Stimulated activated CD4-positive, alpha-beta T cell treated with anti-CD3 and anti-CD28 coated beads, Interleukin-2, amount 100 ng/mL, for 48 hours (primary cell): ENCODE data around the gene WRAP73.

Source experiments
- DNase-seq, 2 donors: peaks; one replicate each; pipeline ENCODE4 v3.0.0-alpha.2; 2020

The WRAP73 gene

GRCh38 chr1:3645666-3646355, 4.1 kb downstream of the WRAP73 start:
- no peak for DNase-seq

- no peak for DNase-seq
Measured at GRCh38 chr1:3645247-3645646, 4.7 kb downstream of the WRAP73 start.

DNA sequence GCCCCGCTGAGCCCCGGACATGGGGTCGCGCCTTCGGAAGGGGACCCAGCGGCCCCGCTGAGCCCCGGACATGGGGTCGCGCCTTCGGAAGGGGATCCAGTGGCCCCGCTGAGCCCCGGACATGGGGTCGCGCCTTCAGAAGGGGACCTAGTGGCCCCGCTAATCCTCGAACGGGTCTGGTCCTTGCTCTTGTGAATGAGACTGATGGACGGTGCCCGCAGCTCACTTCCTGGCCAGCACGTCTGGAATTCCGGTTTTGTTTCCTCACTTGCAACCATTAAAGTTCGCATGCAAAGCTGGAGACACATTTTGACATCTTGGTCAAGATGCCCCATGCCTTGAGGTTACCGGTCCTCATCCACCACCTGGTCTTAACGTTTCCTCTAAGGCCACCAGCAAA, 5.6 kb downstream of the WRAP73 start:
- DNase-seq: no peak

GRCh38 chr1:3642919-3643675, 6.8 kb downstream of the WRAP73 start:
- no peak for DNase-seq

- DNase-seq: no peak
Measured at GRCh38 chr1:3641816-3642215, 8.1 kb downstream of the WRAP73 start.

GRCh38 chr1:3641046-3641760, 8.7 kb downstream of the WRAP73 start:
- no peak for DNase-seq

- no peak for DNase-seq
Measured at GRCh38 chr1:3640121-3640837, 9.6 kb downstream of the WRAP73 start.

GRCh38 chr1:3639397-3639911, 10.4 kb downstream of the WRAP73 start:
- no peak for DNase-seq

GRCh38 chr1:3638676-3639075, 11.2 kb downstream of the WRAP73 start:
- no peak for DNase-seq

GRCh38 chr1:3638027-3638426, 11.9 kb downstream of the WRAP73 start:
- DNase-seq: no peak

DNA sequence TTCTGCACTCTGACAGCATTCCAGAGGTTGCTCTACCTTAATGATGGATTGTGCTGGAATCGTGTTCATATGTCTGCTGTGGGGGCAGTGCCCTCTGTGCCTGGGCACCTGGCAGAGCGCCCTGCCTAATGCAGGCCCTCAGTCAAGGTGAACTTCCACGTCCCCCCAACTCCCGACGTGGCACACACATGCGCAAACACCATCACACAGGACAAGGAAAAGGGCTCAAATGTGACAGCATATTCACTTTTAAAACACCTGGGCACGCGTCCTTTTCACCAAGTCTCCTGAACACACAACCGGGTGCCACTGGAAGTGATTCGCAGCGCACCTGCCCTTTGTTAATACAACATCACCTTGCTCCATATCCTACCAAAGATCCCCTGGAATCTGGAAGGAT, 13.4 kb downstream of the WRAP73 start:
- DNase-seq: no peak

DNA sequence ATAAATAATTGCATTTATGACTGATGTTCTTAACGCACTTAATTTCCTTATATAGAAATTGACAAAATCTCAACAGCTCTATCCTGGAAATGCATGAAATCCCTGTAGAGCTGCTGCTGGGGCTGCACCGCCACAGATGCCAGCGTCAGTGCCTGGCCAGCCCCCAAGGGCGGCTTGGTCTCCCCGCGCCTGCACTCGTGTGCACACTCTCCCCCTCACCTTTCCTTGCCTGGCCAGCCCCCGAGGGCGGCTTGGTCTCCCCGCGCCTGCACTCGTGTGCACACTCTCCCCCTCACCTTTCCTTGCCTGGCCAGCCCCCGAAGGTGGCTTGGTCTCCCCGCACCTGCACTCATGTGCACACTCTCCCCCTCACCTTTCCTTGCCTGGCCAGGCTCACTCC, 13.8 kb downstream of the WRAP73 start:
- no peak for DNase-seq

DNA sequence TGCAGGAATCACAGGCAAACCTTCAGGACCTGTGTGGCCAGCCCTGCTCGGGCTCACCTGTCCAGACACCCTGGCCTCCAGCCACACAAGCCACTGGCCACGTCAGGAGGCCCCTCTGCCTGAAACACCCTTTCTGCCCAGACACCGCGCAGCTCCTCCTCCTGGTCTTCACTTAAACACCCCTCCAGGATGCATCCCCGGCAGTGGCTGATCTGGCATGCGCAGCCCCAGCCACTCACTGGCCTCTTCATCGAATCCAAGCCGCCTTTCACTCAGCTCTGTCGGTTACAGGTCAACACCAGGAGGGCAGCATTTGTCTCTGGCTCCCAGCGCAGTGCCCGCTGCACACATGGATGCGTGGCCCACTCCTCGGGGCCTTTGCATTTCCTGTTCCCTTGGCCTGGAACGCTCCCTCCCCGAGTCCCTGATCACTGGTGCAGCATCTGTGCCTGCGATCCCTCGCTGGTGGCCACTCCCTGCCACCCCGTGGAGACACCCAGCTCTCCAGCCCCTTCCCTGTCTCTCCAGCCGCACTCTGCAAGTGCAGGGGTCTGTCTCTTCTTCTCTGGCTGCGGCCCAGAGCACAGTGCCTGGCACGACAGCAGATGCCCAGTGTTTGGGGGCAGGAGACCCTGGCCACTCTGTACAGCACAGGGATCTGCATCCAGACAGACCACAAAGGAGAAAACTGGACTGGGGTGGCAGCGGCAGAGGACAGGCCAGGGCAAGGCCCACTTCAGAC, 15.7 kb downstream of the WRAP73 start:
- DNase-seq: no peak

- no peak for DNase-seq
Measured at GRCh38 chr1:3633344-3634058, 16.4 kb downstream of the WRAP73 start.

GRCh38 chr1:3632716-3633343, 17.1 kb downstream of the WRAP73 start:
- DNase-seq: no peak

DNA sequence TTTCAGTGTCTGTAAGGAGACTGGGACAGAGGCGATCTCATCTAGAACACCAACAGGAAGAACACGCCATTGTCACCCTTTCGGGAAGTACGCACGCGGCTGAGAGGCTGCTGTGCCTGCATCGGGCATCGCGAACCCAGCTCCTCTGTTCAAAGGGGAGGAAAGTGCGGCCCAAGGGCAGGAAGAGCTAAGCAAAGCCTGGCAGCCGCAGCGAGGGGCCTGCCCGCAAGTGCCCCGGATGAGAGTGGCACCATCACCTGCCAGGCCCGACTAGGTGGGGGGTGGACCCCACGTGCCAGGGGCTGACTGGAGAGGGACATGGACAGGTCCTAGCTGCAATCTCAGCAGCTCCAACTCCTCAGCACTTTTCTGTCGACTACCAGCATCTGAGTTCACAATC, 17.6 kb downstream of the WRAP73 start:
- DNase-seq: no peak

DNA sequence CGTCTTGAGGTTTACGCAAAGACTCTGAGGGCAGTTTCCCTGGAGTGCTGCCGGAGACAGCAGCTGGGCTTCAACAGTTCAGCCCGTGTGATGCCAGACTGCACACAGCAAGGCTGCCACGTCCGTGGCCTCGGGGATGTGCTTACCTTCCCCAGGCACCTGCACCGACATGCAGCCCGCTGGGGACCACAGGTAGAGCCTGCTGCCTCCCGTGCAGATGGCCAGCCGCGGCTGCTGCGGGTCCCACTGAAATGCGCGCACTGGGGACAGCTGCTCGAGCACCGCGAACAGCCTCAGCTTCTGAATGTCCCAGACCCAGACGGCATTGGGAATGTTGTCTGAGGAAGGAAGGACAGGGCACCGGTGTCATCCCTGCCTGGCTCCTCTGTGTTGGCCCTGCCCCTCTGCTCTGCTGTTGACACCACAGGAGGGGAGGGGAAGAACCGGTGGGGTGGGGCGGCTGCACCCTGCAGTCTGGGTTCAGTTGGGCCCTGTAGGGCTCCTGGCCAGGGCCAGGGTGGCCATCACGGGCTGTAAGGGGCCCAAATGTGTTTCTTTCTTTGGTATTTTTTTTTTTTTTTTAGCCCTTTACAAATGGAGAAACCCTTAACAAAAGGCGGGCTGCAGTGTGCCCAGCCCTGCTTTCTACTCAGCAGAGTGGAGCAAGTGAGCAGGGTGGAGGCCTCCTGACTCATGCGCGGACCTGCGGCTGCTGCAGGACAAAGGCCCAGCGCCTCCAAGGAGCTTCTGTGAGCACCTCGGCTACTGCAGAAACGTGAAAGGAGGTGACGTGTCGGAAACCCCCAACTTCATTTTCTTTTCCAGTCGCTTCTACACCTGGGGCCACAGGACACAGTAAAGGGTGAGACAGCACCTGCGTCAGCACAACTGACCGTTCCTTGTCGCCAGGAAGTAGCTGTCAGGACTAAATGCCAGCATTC, 18.3 kb downstream of the WRAP73 start:
- DNase-seq: no peak

DNA sequence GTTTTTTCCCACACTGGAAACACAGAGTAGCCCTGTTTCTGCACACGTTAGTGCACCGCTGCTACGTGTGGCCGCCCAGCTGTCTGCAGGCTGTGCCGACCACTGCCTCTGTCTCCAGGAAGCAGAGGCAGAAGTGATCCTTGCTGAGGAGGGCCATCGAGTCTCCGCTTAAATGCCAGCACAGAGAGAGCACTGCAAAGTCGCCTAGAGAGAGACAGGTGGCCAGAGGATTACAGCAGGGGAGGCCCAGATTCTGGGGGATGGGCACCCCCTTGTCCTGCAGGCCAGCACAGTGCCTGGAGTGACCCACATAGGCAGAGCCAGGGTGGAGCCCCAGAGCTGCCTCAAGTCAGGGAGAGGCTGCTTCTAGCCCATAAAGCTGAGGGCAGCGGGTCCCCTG, 19.0 kb downstream of the WRAP73 start:
- DNase-seq: no peak

DNA sequence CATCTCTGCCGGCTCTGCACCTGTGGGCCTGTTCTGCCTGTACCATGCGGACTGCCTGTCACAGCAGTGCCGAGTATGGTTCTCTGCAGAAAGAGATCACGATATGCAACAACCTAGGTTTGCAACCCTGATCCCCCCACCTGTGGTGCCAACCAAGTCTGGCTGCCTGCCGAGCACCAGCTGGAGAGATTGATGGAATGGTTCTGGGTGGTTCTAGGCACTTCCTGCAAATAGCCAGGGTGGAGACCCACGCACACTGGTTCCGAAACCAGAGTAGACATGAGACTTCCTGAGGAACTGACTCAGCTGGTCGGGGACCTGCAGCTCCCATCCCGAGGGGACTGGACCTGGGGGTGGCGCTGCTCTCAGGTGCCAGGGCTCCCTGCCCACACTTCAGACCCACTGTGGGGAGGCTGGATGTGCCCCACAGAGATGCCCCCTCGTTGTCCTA, 19.7 kb downstream of the WRAP73 start:
- DNase-seq: no peak
